HEK293 (cell line): ENCODE data around the gene LMO3.

ENCODE experiments used
- CTCF ChIA-PET: fragments of 350-600 bp; formaldehyde crosslinking; extraction: SDS; loops from one replicate; lab custom pipeline; 2021; ENCODE audit warnings: antibody characterized with exemption; lab: Yijun Ruan, JAX
- POLR2A ChIA-PET: fragments of 300-600 bp; formaldehyde crosslinking; extraction: SDS; loops from one replicate; lab custom pipeline; 2020; ENCODE audit warnings: antibody characterized with exemption, inconsistent platforms; lab: Yijun Ruan, JAX
- H3K27ac ChIP-seq: fragments of 200-500 bp; sonication (Bioruptor generic); 2 replicates; pipeline ENCODE4 v1.5.1; 2014; ENCODE audit warnings: low read depth, low read length, control low read depth, inconsistent platforms; ENCODE audit errors: extremely low read depth
- H3K36me3 ChIP-seq, 2 experiments: fragments of 200-500 bp in 1 of 2; sonication (Bioruptor generic) in 1 of 2; 1 replicate in 1 of 2; 2 replicates in 1 of 2; pipeline ENCODE4 v1.5.1; 2014 to 2017; ENCODE audit warnings: inconsistent platforms in 2 of 2, low read length in 2 of 2; ENCODE audit not compliant: control insufficient read depth in 2 of 2, insufficient read depth in 1 of 2
- H3K4me1 ChIP-seq: fragments of 200-500 bp; sonication (Bioruptor generic); 2 replicates; pipeline ENCODE4 v1.5.1; 2014; ENCODE audit warnings: mild to moderate bottlenecking, low read length, inconsistent platforms; ENCODE audit not compliant: control insufficient read depth, insufficient read depth
- H3K4me3 ChIP-seq: 2 replicates; pipeline ENCODE4 v1.5.1; 2011; ENCODE audit warnings: low read depth, mild to moderate bottlenecking, control low read depth, low read length, moderate library complexity
- H3K9me3 ChIP-seq: fragments of 200-500 bp; sonication (Bioruptor generic); 2 replicates; pipeline ENCODE4 v1.5.1; 2014; ENCODE audit warnings: low read depth, low read length, inconsistent platforms; ENCODE audit not compliant: control insufficient read depth, insufficient read depth
- EGR2 ChIP-seq: fragments of 450-650 bp; formaldehyde crosslinking; IDR thresholded peaks from 2 replicates; pipeline ENCODE4 v1.5.1; 2016; ENCODE audit warnings: low read depth, missing biosample characterization, missing genetic modification characterization
- GLIS1 ChIP-seq: fragments of 450-650 bp; formaldehyde crosslinking; IDR thresholded peaks from 2 replicates; pipeline ENCODE4 v1.5.1; 2016; ENCODE audit warnings: missing biosample characterization, missing genetic modification characterization
- HOXD13 ChIP-seq: sonication (generic); formaldehyde crosslinking; IDR thresholded peaks from 2 replicates; pipeline ENCODE4 v1.8.0; 2022; ENCODE audit warnings: missing genetic modification reagents, borderline replicate concordance
- OSR2 ChIP-seq: fragments of 450-650 bp; formaldehyde crosslinking; IDR thresholded peaks from 2 replicates; pipeline ENCODE4 v1.5.1; 2016; ENCODE audit warnings: missing biosample characterization, missing genetic modification characterization
- ZEB2 ChIP-seq: fragments of 450-650 bp; formaldehyde crosslinking; IDR thresholded peaks from 2 replicates; pipeline ENCODE4 v1.5.1; 2016; ENCODE audit warnings: missing biosample characterization, missing genetic modification characterization
- ZNF157 ChIP-seq: fragments of 450-650 bp; formaldehyde crosslinking; IDR thresholded peaks from 2 replicates; pipeline ENCODE4 v1.5.1; 2016; ENCODE audit warnings: missing biosample characterization, missing genetic modification characterization
- ZNF248 ChIP-seq: fragments of 450-650 bp; formaldehyde crosslinking; IDR thresholded peaks from 2 replicates; pipeline ENCODE4 v1.5.1; 2017; ENCODE audit warnings: missing biosample characterization, missing genetic modification characterization
- ZNF280D ChIP-seq: fragments of 450-650 bp; formaldehyde crosslinking; IDR thresholded peaks from 2 replicates; pipeline ENCODE4 v1.5.1; 2016; ENCODE audit warnings: missing biosample characterization, missing genetic modification characterization
- ZNF324 ChIP-seq: fragments of 450-650 bp; formaldehyde crosslinking; IDR thresholded peaks from 2 replicates; pipeline ENCODE4 v1.5.1; 2016; ENCODE audit warnings: missing biosample characterization, missing genetic modification characterization
- ZNF404 ChIP-seq: fragments of 450-650 bp; formaldehyde crosslinking; IDR thresholded peaks from 2 replicates; pipeline ENCODE4 v1.5.1; 2017; ENCODE audit warnings: missing biosample characterization, missing genetic modification characterization
- ZNF433 ChIP-seq: fragments of 450-650 bp; formaldehyde crosslinking; IDR thresholded peaks from 2 replicates; pipeline ENCODE4 v1.5.1; 2016; ENCODE audit warnings: missing biosample characterization, missing genetic modification characterization, low read depth
- ZNF449 ChIP-seq: fragments of 450-650 bp; formaldehyde crosslinking; IDR thresholded peaks from 2 replicates; pipeline ENCODE4 v1.5.1; 2017; ENCODE audit warnings: missing biosample characterization, mild to moderate bottlenecking, missing genetic modification characterization, moderate library complexity
- ZNF529 ChIP-seq: fragments of 450-650 bp; formaldehyde crosslinking; IDR thresholded peaks from 2 replicates; pipeline ENCODE4 v1.5.1; 2017; ENCODE audit warnings: missing genetic modification characterization, missing biosample characterization; ENCODE audit not compliant: insufficient replicate concordance
- ZNF596 ChIP-seq: fragments of 450-650 bp; IDR thresholded peaks from 2 replicates; pipeline ENCODE4 v1.5.0; 2018; ENCODE audit warnings: missing biosample characterization, mild to moderate bottlenecking, missing genetic modification characterization, moderate library complexity
- ZNF660 ChIP-seq: fragments of 450-650 bp; IDR thresholded peaks from 2 replicates; pipeline ENCODE4 v1.5.1; 2018; ENCODE audit warnings: missing biosample characterization, mild to moderate bottlenecking, missing genetic modification characterization
- ZNF776 ChIP-seq: fragments of 450-650 bp; formaldehyde crosslinking; IDR thresholded peaks from 2 replicates; pipeline ENCODE4 v1.5.0; 2017; ENCODE audit warnings: missing biosample characterization, missing genetic modification characterization, borderline replicate concordance
- ZNF830 ChIP-seq: fragments of 450-650 bp; IDR thresholded peaks from 2 replicates; pipeline ENCODE4 v1.5.0; 2018; ENCODE audit warnings: missing biosample characterization, missing genetic modification characterization, low read depth, mild to moderate bottlenecking, moderate library complexity
- ZNF837 ChIP-seq: fragments of 450-650 bp; formaldehyde crosslinking; IDR thresholded peaks from 2 replicates; pipeline ENCODE4 v1.5.1; 2016; ENCODE audit warnings: missing biosample characterization, missing genetic modification characterization
- TF ChIP-seq, protein P1 (sequence below): fragments of 450-650 bp; formaldehyde crosslinking; conservative IDR thresholded peaks from 2 replicates; pipeline ENCODE4 v1.5.1; 2016; ENCODE audit warnings: low read depth, missing biosample characterization, missing genetic modification characterization
- TF ChIP-seq, protein P2 (sequence below): fragments of 450-650 bp; formaldehyde crosslinking; IDR thresholded peaks from 2 replicates; pipeline ENCODE4 v1.5.1; 2016; ENCODE audit warnings: missing biosample characterization, missing genetic modification characterization
- TF ChIP-seq, protein P3 (sequence below): fragments of 450-650 bp; formaldehyde crosslinking; IDR thresholded peaks from 2 replicates; pipeline ENCODE4 v1.5.1; 2016; ENCODE audit warnings: missing biosample characterization, missing genetic modification characterization

LMO3 gene

DNA sequence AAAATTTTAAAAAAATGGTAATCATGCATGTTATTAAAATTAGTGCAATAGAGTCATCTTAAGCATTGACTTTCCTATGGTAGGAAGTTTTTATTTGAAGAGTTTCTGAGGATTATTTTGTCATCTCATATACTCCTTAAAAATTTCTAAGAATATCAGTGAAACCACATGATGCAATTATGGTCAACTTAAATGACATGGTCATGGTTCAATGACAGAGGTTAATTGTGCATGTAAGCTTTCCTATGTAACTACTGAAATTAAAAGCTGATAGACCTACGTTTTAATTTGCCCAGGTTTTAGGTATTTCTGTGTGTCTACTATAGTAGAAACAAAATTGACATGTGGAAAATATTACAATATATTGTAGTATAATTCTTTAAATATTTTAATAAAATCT lies 21.0 kb upstream of the LMO3 start:
- H3K36me3 ChIP-seq: no peaks in the 10 kb centered on the region
- no peak overlapping the region for H3K4me3 ChIP-seq
- TF ChIP-seq ZNF433 (tag by site-specific recombination): no peak
- no peak for TF ChIP-seq ZNF529 (tag by site-specific recombination)
- no peak for TF ChIP-seq ZNF404
- TF ChIP-seq ZNF449 (tag by site-specific recombination): no peak
- TF ChIP-seq HOXD13 (CRISPR knock-in tag): no peak
- no peak for TF ChIP-seq ZNF660 (tag by site-specific recombination)
- TF ChIP-seq ZNF837: no peak
- TF ChIP-seq, protein P1, sequence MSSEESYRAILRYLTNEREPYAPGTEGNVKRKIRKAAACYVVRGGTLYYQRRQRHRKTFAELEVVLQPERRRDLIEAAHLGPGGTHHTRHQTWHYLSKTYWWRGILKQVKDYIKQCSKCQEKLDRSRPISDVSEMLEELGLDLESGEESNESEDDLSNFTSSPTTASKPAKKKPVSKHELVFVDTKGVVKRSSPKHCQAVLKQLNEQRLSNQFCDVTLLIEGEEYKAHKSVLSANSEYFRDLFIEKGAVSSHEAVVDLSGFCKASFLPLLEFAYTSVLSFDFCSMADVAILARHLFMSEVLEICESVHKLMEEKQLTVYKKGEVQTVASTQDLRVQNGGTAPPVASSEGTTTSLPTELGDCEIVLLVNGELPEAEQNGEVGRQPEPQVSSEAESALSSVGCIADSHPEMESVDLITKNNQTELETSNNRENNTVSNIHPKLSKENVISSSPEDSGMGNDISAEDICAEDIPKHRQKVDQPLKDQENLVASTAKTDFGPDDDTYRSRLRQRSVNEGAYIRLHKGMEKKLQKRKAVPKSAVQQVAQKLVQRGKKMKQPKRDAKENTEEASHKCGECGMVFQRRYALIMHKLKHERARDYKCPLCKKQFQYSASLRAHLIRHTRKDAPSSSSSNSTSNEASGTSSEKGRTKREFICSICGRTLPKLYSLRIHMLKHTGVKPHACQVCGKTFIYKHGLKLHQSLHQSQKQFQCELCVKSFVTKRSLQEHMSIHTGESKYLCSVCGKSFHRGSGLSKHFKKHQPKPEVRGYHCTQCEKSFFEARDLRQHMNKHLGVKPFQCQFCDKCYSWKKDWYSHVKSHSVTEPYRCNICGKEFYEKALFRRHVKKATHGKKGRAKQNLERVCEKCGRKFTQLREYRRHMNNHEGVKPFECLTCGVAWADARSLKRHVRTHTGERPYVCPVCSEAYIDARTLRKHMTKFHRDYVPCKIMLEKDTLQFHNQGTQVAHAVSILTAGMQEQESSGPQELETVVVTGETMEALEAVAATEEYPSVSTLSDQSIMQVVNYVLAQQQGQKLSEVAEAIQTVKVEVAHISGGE (tag by site-specific recombination): no peak
- TF ChIP-seq, protein P2, sequence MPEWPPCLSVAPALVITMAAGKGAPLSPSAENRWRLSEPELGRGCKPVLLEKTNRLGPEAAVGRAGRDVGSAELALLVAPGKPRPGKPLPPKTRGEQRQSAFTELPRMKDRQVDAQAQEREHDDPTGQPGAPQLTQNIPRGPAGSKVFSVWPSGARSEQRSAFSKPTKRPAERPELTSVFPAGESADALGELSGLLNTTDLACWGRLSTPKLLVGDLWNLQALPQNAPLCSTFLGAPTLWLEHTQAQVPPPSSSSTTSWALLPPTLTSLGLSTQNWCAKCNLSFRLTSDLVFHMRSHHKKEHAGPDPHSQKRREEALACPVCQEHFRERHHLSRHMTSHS (tag by site-specific recombination): no peak
- no peak for TF ChIP-seq ZNF324 (tag by site-specific recombination)
- no peak for TF ChIP-seq ZNF248
- TF ChIP-seq ZNF280D (tag by site-specific recombination): no peak
- no peak for TF ChIP-seq ZEB2
- no peak for TF ChIP-seq GLIS1 (tag by site-specific recombination)
- no peak for TF ChIP-seq ZNF830
- no peak for TF ChIP-seq EGR2
- no peak for TF ChIP-seq ZNF157 (tag by site-specific recombination)
- TF ChIP-seq OSR2 (tag by site-specific recombination): no peak
- H3K27ac ChIP-seq: no peak overlapping the region
- H3K4me1 ChIP-seq: no peaks in the 10 kb centered on the region
- CTCF ChIA-PET: interaction anchor here (0.7 kb wide), 1 partner anchor 241 kb away, joined by 3 read pairs; no protein-coding TSS in a partner anchor
- POLR2A ChIA-PET: no interaction called here
- H3K9me3 ChIP-seq: no peaks in the 10 kb centered on the region

DNA sequence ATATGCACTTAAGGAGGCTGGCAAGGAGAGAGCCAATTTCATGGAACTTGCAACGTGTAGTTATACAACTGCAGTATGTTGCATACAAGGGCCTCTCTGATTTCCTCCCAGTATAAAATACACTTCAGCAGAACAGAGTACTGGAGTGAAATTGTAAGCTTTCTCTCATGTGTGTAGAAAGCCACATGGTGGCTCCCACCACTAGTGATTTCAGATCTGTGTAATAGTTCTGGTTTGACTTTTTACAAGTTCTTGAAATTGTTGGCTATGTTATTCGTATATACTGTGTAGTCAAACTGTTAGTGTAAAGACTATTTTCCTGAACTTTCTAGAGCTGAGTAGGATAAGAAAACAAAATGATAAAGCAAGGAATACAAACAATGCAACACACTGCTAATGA lies 16.4 kb upstream of the LMO3 start:
- ChIA-PET CTCF (interaction anchor here (0.6 kb wide), 1 partner anchor 313 kb away, joined by 3 read pairs; no protein-coding TSS in a partner anchor), POLR2A (no interaction called here)
- no peak overlapping the region for H3K4me3 ChIP-seq
- H3K27ac ChIP-seq: no peak overlapping the region
- no peaks in the 10 kb centered on the region for H3K9me3 ChIP-seq
- no peaks in the 10 kb centered on the region for H3K36me3 ChIP-seq
- no peaks in the 10 kb centered on the region for H3K4me1 ChIP-seq
- TF ChIP-seq ZNF776 (tag by site-specific recombination) (no peak), ZNF596 (tag by site-specific recombination) (no peak)
- TF ChIP-seq, protein P1 (tag by site-specific recombination): no peak
- TF ChIP-seq, protein P3, sequence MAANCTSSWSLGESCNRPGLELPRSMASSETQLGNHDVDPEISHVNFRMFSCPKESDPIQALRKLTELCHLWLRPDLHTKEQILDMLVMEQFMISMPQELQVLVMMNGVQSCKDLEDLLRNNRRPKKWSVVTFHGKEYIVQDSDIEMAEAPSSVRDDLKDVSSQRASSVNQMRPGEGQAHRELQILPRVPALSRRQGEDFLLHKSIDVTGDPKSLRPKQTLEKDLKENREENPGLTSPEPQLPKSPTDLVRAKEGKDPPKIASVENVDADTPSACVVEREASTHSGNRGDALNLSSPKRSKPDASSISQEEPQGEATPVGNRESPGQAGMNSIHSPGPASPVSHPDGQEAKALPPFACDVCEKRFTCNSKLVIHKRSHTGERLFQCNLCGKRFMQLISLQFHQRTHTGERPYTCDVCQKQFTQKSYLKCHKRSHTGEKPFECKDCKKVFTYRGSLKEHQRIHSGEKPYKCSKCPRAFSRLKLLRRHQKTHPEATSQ (tag by site-specific recombination): no peak
